ENCODE measurements around the gene SLC12A2.

SLC12A2 gene

DNA sequence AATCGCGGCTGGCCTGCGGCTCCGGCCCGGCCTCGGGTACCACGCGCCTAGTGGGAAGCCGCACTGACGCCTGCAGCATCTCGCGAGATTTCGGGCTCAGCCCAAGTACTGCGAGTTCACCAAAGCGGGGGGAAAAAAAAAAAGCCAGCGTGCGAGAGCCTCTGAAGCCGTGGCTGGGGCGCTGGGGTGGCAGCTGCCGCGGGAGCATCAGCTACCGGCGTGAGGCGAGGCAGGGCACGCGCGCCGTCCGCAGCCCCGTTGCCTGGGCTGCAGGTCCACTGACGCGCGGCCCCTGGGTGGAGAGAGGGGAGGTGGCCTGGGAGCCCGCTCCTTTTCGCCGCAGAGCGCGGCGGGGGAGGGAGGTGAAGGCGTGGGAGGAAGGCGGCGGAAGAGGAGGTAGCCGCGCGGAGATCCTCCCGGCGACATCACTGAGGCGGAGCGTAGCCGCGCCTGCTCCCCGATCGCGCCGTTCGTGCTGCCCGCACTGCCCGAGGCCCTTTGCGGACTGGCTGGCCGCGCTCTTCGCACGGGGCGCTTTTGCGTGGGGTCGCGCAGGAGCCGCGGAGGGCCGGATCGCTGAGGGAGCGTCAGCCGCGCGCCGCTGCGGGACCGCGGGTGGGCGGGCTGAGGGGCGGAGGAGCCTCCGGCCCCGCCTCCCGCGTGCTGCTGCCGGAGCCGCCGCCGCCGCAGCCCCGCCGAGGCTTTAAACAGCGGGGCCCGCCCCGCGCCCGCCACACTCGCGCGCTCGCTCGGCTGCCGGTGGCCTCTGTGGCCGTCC is at the start of gene SLC12A2:
Gene SLC12A2 (plus strand): TSS at position 734 of the 778 bp plus-strand sequence. CDS start 189 bp downstream, outside the sequence.
- peak; percentile 96 to 98 (median 96) for DNase-seq

DNA sequence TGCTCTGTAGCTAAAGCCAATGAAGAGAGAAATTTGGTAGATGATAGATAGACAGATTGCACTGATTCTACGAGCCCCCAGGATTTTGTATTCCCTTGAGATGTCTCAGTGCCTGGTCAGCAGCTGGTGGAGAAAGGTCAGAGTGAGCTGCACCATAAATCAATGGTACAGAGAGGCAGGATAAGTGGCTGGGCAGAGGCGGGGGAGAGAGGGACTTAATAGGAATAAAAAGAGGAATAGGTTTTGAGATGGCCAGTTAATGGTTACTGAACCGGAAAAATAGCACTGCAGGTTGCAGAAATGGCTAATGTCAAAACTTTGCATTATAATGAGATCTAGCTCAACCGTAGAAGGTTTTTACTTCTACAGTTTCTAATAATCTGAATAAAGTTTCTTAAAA is 47.9 kb upstream of the SLC12A2 start:
- DNase-seq = no peak

DNA sequence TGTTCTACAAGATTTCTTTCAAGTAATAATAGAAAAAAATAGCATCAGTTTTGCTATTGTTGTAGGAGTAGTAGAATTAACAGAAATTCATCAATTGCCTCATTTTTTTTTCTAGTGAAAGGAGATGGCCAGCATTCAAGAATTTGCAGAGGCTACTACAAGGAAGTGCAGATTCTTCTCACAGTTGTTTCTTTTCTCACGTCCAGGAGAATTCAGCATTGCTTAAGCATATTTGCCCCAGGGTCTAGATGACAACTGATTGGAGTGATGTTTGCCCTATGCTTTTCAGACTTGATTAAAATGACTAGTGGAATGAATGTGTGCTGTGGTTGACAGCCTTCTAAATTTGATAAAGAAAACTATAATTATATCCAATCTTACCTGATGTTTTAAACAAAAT is 46.6 kb upstream of the SLC12A2 start:
- no peak for DNase-seq

GRCh38 chr5:128038643-128039042 is 44.9 kb upstream of the SLC12A2 start:
- peak in 1 of 3 donors; percentile 7 for DNase-seq

DNA sequence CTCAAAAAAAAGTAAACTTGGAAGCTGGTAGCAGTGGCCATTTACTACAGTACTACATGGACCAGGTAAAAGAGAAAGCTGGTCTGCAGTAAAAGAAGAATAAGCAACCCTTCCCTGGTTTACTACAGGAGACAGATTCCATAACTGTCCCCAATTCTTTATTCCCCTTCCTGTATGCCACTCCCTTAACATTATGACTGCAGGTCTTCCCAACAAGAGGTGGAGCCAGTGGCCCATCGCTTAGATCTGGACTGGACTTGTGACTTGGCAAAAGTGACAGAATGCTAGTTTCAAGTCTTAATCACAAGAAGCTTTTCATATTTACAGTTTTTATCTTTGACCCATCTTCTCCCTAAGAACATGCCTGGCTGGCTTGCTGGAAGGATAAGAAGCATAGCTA is 42.6 kb upstream of the SLC12A2 start:
- DNase-seq = no peak

DNA sequence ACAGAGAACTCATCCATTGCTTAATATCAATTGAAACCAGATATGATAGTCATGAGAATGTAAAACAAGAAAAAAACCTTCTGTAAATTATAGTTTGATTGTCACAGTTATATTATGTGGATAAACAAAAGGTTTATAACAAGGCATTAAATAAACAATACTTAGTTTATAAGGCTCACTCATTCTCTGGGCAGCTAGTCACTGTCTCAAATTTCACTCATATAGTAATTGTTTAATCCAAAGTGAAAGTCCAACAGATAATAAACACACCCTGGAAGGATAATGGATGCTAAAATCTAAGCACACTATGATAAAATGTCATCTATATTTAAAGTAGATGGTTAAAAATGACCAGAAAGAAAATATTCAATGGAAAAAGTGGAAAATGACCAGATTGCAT is 30.8 kb upstream of the SLC12A2 start:
- no peak for DNase-seq

- DNase-seq = no peak
Measured at GRCh38 chr5:128053291-128053954, 30.1 kb upstream of the SLC12A2 start.

DNA sequence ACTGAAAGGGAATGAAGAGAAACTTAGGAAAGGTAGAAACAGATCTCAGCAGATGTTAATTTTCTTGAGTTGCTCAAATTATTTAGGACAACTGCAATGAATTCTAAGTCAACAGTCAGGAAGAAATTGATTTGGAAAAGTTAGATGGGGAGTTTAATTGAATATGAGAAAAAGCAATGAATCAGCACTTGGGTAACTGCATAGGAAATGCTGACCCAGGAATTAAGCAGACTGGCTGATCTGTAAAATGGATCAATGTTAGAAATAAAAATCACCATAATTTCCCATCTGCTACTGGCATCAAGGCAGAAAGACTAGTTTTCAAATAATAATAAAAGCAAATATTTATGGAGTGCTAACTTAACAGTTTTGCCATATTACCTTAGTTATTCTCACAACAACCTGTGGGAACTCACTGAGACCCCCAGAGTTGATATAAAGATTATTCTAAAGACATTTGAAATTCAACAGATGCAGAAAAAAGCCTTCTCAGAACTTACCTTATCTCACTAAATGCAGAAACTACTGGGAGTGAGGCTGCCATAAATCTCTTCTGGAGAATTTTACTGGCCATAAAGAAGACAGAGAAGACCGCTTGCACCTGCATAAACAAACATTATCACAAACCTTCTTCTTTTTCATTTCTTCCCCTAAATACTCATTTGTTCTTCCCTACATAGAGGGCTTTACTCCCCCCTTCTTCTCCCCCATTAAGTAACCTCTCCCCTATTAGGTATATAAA is 22.8 kb upstream of the SLC12A2 start:
- no peak for DNase-seq

GRCh38 chr5:128062172-128062746 is 21.3 kb upstream of the SLC12A2 start:
- no peak for DNase-seq

GRCh38 chr5:128074171-128074570 is 9.4 kb upstream of the SLC12A2 start:
- no peak for DNase-seq

DNA sequence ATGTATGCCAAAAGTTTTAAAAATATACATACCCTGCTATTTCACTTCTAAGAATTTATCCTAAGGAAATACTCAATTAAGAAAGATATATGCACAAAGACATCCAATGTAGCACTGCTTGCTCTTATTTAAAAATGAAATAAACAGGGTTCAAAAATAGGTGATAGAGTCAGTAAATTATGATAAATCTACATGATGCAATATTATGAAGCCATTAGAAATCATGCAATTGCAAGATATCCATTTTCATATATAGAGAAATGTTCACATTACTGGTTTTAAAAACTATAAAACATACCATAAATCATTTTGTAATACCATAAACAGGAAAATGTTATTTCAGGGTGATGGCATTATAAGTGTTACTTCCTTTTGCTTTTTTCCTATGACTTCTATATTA is 8.6 kb upstream of the SLC12A2 start:
- no peak for DNase-seq

DNA sequence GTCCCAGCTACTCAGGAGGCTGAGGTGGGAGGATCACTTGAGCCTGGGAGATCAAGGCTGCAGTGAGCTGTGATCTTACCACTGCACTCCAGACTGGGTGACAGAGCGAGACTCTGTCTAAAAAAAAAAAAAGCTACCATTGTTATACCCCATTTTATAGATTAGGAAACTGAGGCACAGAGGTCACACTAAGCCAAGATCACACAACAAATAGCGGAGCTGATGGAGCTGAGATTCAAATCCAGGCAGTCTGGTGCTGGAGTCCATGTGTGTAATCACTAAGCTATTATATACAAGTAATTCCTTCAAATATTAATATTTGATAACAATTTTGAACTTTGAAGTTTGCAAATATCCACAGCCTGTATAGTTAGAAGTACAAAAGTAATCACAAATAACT is 6.0 kb upstream of the SLC12A2 start:
- DNase-seq = no peak

- DNase-seq = no peak
Measured at GRCh38 chr5:128081111-128081851, 2.3 kb upstream of the SLC12A2 start.

DNA sequence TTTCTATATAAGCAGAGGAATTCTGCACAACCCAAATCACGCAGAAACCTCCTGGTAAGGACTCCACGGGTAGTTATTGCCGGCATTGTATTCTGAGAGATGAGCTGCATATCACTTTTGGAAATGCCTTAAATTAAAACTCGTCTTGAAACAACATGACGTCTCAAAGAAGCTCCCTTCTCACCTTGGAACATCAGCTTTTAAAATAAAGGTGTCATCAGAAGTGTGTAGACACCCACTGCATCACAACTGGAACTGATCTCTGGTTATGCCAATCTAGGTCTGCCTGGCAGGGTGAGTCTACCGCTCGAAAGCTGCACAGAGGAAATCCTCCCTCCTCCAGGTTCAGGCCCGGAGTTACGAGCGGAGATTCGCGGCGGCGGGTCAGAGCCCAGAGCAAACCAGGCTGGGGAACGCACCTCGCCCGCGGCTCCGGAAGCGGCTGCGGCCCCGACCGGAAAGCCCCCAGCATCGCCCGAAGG is 974 bp upstream of the SLC12A2 start:
- no peak for DNase-seq

DNA sequence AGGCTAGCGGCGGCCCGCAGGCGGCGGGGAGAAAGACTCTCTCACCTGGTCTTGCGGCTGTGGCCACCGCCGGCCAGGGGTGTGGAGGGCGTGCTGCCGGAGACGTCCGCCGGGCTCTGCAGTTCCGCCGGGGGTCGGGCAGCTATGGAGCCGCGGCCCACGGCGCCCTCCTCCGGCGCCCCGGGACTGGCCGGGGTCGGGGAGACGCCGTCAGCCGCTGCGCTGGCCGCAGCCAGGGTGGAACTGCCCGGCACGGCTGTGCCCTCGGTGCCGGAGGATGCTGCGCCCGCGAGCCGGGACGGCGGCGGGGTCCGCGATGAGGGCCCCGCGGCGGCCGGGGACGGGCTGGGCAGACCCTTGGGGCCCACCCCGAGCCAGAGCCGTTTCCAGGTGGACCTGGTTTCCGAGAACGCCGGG is 253 bp downstream of the SLC12A2 start:
- peak in 2 of 3 donors; percentile 38 to 71 for DNase-seq

GRCh38 chr5:128084228-128085167 is 932 bp downstream of the SLC12A2 start:
- DNase-seq = peak; percentile 34 to 44 (median 36)

DNA sequence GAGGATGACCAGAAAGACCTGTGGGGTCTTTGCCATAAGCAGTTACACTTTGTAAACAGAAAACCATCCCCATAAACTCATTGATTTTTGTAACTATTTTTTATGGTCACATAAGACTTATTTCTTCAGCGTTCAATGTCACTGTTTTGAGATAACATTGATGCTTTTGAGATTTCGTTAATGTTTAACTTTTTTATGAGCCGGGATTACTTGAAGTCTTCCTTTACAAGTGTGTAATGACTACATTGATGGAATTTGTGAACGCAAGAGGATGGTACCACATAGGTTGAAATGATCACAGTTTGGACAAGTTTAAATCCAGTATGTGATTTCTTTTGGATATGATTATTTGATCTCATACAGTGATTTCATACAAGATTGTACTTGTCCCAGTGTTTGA is 1.8 kb downstream of the SLC12A2 start:
- no peak for DNase-seq

DNA sequence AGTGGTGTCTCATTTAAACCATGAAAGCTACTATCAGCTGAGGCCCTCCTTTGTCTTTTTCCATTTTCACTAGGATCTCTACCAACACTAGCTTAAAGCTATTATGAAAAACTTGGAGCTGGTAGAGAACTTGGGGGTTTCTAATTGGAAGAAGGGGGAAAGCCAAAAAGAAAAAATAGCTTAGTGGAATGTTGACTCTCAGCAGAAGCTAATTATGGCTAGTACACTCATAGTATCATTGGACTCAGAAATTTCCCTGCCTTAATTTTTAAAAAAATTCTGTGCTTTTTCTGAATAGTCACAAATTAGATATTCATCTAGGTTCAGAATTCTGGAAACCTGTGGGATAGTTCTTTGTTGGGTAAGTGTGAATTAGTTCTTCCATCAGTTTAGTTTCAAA is 8.0 kb downstream of the SLC12A2 start:
- no peak for DNase-seq

DNA sequence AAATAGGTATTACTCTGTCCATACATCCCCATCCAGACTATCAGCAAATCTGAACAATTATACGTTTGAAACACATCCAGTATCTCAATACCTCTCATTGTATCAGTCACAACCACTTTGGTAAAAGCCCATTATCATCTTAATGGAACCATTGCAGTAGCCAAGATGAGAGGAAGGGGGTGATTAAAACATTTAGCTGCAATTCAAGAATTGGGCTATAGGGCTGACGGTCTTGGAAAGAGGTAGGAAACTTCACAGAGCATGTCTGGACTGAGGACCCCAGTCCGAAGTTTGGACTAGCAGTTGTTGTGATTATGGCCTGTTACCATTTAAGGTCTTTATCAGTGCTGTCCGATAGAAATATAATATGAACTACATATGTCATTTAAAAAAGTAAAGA is 8.6 kb downstream of the SLC12A2 start:
- DNase-seq = no peak

- no peak for DNase-seq
Measured at GRCh38 chr5:128093368-128093767, 9.8 kb downstream of the SLC12A2 start.

DNA sequence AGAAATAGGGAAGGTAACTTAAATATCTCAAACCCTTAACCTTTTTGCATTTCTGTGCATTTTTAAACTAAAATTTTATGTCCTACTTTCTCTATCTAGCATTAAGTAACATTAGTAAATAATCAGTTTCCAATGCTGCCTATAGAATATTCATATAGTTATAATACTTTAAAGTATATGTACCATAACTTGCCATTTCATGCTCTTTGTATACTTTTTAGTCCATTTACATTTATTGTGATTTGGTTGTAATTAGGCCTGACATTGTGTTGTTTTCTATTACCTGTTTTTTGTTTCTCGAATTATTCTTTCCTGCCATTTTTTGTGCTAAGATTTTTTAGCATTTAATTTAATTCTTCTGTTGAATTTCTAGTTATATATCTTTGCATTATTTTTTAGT is 13.7 kb downstream of the SLC12A2 start:
- no peak for DNase-seq
